OCI-LY7 (cell line): Measurements from ENCODE around the gene PAN2.

Experiments used
- CTCF ChIP-seq: fragments of 200-600 bp; sonication (generic); conservative IDR thresholded peaks from 2 replicates; pipeline ENCODE4 v1.5.1; 2014; ENCODE audit warnings: mild to moderate bottlenecking, antibody characterized with exemption, low read length, moderate library complexity, mixed read lengths
- EZH2phosphoT487 ChIP-seq: fragments of 200-600 bp; sonication (generic); IDR thresholded peaks from 2 replicates; pipeline ENCODE4 v1.6.1; 2018; ENCODE audit warnings: low read depth, borderline replicate concordance, mild to moderate bottlenecking, mixed run types, antibody characterized with exemption, low read length, moderate library complexity, mixed read lengths

- TF ChIP-seq CTCF (no peak), EZH2phosphoT487 (no peak)
These were observed 53.0 kb downstream of the PAN2 start for GRCh38 chr12:56280849-56281248.
